Skin epidermis (tissue), 12 donors: ENCODE results near the gene NUP155.
"Not testable (repeated sequence)": the region's sequence is repeated elsewhere in the genome, so short reads cannot be mapped to it uniquely, and the experiment has no call there.

Experiments
- H3K27ac ChIP-seq, 21 experiments: fragments of 200-600 bp; sonication (generic) in 11 of 21; one replicate each; pipeline ENCODE4 v1.5.0; 2020; ENCODE audit warnings: mild to moderate bottlenecking in 3 of 21, inconsistent platforms in 2 of 21, moderate library complexity in 2 of 21
- H3K4me3 ChIP-seq, 7 experiments: fragments of 200-600 bp; sonication (generic) in 2 of 7; one replicate each; pipeline ENCODE4 v1.5.0; 2020; ENCODE audit warnings: inconsistent platforms in 2 of 7, mild to moderate bottlenecking in 2 of 7, moderate library complexity in 1 of 7

The NUP155 gene

DNA sequence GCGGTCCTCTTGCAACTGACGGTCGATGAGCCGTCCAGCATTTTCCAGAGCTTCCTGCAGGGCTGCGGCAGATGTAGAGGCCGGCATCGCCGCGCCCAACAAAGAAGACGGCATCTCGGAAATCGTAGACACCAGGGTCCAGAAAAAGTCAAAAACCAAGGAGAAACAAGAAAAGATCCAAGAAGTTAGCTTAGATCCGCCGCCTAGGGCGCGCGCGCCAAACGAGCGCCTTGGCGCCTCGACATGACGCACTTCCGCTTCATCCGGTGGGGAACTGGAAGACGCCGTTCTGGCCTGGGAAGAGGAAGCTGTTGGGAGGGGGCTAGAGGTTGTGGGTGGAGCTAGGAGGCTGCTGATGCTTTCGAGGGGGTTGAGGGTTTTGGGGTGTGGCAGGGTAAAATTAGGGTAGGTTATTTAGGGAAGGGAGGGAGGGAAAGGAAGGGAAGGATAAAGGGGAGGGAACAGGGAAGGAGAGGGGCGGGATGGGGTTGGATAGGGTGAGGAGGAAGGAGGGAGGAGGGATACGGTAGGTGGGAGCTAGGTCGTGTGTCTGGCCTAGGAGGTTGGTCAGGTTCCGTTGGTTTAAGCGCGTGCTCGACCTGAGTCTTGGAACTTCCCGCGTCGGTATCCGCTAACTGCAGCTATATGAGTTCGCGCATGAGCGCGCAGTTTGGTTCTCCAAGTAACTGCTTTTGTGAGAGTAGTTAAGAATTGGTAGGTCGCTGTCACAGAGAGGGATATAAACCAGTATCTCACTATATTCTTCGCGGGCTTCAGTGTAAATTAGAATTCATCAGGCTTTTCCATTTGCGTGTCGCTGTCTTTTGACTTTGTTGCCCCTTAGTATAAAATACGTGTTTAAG is at the start of gene NUP155:
Gene NUP155, minus strand, starts transcription at position 243 of the 863 bp plus-strand sequence. Its CDS starts 129 bp downstream, at position 114.
- H3K27ac ChIP-seq: peak within 1 kb of the TSS; percentile 36 to 89 (median 83)
- peak within 1 kb of the TSS; percentile 68 to 93 (median 92) for H3K4me3 ChIP-seq

GRCh38 chr5:37417347-37417746 is 46.4 kb upstream of the NUP155 start:
- Histone ChIP-seq H3K4me3 (no peak overlapping the region), H3K27ac (no peak overlapping the region)

GRCh38 chr5:37415456-37415855 is 44.5 kb upstream of the NUP155 start:
- not testable (repeated sequence) for H3K27ac ChIP-seq

DNA sequence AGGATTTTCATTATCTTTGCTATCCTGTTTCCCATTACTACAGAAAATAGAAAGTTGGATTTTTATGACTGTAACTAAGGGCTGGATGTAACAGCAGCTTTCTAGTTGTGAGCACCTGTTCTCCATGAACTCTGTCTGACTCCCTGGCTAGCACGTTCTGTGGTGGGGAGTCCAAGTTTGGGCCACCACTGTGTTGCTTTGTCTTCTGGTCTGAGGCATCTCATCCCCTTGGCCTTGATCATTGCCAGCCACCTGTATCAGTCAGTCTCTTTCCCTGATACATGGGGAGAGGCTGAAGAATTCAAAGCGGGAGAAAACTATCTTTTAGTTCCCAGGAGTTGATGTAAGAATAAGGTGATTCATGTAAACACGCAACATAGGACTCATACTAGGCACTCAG is 41.6 kb upstream of the NUP155 start:
- H3K27ac ChIP-seq: no peak overlapping the region
- no peak overlapping the region for H3K4me3 ChIP-seq

More at GRCh38 chr5:37415456-37415855, 44.5 kb upstream of the NUP155 start:
- H3K4me3 ChIP-seq: not testable (repeated sequence)

DNA sequence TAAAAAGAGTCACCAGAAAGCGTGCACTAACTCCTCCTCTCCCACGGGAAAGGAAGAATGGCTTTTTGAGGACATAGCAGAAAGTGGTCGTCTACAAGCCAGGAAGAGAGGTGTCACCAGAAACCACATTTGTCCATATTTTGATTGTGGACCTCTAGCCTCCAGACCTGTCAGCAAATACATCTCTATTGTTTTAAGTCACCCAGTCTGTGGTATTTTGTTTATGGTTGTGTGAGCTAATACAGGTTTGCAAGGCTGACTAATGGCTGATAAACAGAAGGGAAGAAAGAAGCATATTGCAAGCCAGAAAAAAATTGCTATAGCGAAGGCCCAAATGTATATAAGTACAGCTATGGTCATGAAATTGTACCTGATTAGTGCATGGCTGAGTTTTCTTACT is 29.6 kb upstream of the NUP155 start:
- no peak overlapping the region for H3K4me3 ChIP-seq

DNA sequence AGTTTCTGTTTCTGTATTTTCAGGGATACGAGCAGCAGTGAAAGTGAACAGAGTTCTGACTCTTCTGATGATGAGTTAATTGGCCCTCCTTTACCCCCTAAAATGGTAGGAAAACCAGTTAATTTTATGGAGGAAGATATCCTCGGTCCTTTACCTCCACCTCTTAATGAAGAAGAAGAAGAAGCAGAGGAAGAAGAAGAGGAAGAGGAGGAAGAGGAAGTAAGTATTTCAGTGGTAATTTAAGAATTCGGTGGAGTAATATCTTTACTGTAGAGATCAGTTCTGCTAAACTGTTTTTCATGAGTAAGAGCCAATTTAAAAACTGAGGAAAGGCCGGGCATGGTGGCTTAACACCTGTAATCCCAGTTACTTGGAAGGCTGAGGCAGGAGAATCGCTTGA is 25.4 kb upstream of the NUP155 start:
- Histone ChIP-seq H3K4me3 (no peak overlapping the region), H3K27ac (no peak overlapping the region)

More for the DNA sequence above, 29.6 kb upstream of the NUP155 start:
- no peak overlapping the region for H3K27ac ChIP-seq

DNA sequence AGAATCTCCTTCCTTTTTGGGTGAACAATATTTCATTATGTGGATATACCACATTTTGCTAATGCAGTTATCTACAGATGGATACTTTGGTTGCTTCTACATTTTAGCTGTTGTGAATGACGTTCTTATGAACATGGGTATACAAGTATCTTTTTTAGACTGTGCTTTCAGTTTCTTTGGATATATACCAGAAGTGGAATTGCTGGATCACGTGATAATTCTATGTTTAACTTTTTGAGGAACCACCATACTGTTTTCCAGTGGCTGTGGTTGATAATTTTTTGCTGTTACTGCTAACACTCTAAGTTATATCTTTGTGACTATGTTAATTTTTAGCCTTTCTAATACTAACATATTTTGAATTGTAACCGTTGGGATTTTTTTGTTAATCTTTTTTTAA is 20.7 kb upstream of the NUP155 start:
- Histone ChIP-seq H3K4me3 (no peak overlapping the region), H3K27ac (peak overlapping the region in 1 of 21 experiments; percentile 21)

GRCh38 chr5:37379100-37379628 is 8.3 kb upstream of the NUP155 start, which contains the start of gene WDR70:
TSS of gene WDR70 (plus strand) at chr5:37379318. CDS start at chr5:37379368, 50 bp downstream.
- H3K27ac ChIP-seq: peak within 1 kb of the TSS in 20 of 21 experiments; percentile 48 to 86 (median 76)
- H3K4me3 ChIP-seq: peak within 1 kb of the TSS; percentile 66 to 99 (median 87)

GRCh38 chr5:37378066-37378465 is 7.2 kb upstream of the NUP155 start:
- not testable (repeated sequence) for H3K4me3 ChIP-seq, H3K27ac ChIP-seq

- Histone ChIP-seq H3K4me3 (no peak overlapping the region), H3K27ac (no peak overlapping the region)
Measured at GRCh38 chr5:37375091-37375490, 4.2 kb upstream of the NUP155 start.

- Histone ChIP-seq H3K27ac (peak overlapping the region; percentile 36 to 89 (median 83)), H3K4me3 (peak overlapping the region; percentile 68 to 93 (median 92))
Measured at GRCh38 chr5:37370550-37370863, 399 bp downstream of the NUP155 start.

GRCh38 chr5:37355161-37355560 is 15.7 kb downstream of the NUP155 start:
- no peak overlapping the region for H3K4me3 ChIP-seq

DNA sequence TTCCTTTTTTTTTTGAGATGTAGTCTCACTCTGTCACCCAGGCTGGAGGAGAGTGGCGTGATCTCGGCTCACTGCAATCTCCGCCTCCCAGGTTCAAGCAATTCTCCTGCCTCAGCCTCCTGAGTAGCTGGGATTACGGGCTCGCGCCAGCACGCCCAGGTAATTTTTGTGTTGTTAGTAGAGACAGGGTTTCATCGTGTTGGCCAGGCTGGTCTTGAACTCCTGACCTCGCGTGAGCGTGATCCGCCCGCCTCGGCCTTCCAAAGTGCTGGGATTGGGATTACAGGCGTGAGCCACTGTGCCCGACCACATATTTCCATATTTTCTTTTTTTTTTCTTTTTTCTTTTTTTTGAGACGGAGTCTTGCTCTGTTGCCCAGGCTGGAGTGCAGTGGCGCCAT is 28.2 kb downstream of the NUP155 start:
- H3K27ac ChIP-seq, H3K4me3 ChIP-seq: not testable (repeated sequence)

More at GRCh38 chr5:37355161-37355560, 15.7 kb downstream of the NUP155 start:
- H3K27ac ChIP-seq: no peak overlapping the region

DNA sequence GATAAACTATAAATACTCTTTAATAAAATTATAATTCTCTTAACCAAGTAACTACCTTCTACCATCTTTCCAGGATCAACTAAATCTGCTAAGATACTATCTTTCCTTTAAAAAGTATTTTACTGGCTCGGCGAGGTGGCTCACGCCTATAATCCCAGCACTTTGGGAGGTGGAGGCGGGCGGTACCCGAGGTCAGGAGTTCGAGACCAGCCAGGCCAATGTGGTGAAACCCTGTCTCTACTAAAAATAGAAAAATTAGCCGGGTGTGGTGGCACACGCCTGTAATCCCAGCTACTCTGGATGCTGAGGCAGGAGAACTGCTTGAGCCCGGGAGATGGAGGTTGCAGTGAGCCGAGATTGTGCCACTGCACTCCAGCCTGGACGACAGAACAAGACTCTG is 36.2 kb downstream of the NUP155 start:
- not testable (repeated sequence) for H3K4me3 ChIP-seq, H3K27ac ChIP-seq

DNA sequence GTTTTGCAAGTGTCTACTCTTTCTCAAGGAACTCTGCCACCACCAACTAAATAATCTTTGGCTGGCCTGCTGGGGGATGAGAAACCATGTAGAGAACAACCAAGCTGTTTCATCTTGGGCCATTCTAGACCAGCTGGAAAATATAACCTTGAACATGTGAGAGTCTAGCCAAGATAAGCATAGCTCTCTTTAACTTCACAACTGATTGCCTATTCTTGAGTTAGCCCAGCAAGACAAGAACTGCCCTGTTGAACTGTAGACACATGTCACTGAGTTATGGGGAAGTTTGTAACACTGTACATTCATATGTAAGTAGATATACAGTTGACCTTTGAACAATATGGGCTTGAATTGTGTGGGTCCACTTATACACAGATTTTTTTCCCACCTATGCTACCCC is 44.4 kb downstream of the NUP155 start:
- Histone ChIP-seq H3K27ac (no peak overlapping the region), H3K4me3 (no peak overlapping the region)

- Histone ChIP-seq H3K4me3 (no peak overlapping the region), H3K27ac (no peak overlapping the region)
Measured at GRCh38 chr5:37323607-37324006, 47.3 kb downstream of the NUP155 start.

DNA sequence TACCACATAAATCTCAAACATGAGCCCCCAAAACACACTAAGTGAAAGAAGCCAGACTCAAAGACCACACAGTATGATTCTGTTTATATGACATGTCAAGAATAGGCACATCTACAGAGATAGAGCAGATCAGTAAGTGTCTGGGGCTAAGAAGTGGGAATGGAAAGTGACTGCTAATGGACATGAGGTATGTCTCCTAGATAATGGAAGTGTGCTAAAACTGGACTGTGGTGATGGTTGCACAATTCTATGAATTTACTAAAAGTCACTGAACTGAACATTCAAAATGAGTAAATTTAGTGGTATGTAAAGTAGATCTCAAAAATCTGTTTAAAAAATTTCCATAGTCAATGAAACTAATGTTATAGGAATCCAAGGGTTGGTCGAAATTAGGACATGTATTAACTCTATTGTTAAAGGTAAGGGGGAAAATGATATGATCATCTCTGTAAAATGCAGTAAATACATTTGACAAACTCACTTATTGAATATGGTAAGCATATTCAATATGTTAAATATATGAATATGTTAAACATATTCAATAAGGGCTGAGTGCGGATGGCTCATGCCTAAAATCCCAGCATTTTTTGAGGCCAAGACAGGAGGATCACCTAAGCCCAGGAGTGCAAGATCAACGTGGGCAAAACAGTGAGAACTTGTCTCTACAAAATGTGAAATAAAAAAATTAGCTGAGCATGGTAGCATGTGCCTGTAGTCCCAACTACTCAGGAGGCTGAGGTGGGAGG is 51.7 kb downstream of the NUP155 start:
- H3K4me3 ChIP-seq: no peak overlapping the region
- H3K27ac ChIP-seq: no peak overlapping the region

DNA sequence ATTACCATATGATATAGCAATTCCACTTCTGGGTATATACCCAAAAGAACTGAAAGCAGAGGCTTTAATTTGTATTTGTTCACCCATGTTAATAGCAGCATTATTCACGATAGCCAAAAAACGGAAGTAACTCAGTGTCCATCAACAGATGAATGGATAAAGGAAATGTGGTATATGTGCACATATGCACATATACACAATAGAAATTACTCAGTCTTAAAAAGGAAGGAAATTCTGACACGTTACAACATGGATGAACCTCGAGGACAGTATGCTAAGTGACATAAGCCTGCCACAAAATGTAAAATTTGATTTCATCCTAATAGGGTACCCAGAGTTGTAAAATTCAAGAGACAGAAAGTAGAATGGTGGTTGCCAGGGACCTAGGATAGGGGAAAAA is 54.9 kb downstream of the NUP155 start:
- no peak overlapping the region for H3K27ac ChIP-seq
- H3K4me3 ChIP-seq: no peak overlapping the region

- Histone ChIP-seq H3K27ac (no peak overlapping the region), H3K4me3 (no peak overlapping the region)
Measured at GRCh38 chr5:37310360-37310759, 60.5 kb downstream of the NUP155 start.

GRCh38 chr5:37308793-37309192 is 62.1 kb downstream of the NUP155 start:
- no peak overlapping the region for H3K4me3 ChIP-seq
- H3K27ac ChIP-seq: no peak overlapping the region

- no peak overlapping the region for H3K27ac ChIP-seq
- H3K4me3 ChIP-seq: no peak overlapping the region
Measured at GRCh38 chr5:37304888-37305287, 66.0 kb downstream of the NUP155 start.
